BE2C (cell line): Measurements from ENCODE around the gene GALNT2.

Source experiments
- DNase-seq: peaks from one replicate; pipeline ENCODE4 v3.0.0-alpha.2; 2020
- H3K27me3 ChIP-seq: fragments of 250-450 bp; sonication (Bioruptor Pico); 2 replicates; pipeline ENCODE4 v1.5.1; 2020; ENCODE audit warnings: mild to moderate bottlenecking
- H3K36me3 ChIP-seq: fragments of 250-450 bp; sonication (Bioruptor Pico); 2 replicates; pipeline ENCODE4 v1.5.1; 2020; ENCODE audit warnings: mild to moderate bottlenecking
- H3K4me1 ChIP-seq: fragments of 250-450 bp; sonication (Bioruptor Pico); 2 replicates; pipeline ENCODE4 v1.5.1; 2020
- H3K4me3 ChIP-seq: 2 replicates; pipeline ENCODE4 v1.5.1; 2011; ENCODE audit warnings: low read depth, low read length
- H3K9me3 ChIP-seq: fragments of 250-450 bp; sonication (Bioruptor Pico); 2 replicates; pipeline ENCODE4 v1.5.1; 2020
- TF ChIP-seq, protein P1 (sequence below): IDR thresholded peaks from 2 replicates; pipeline ENCODE4 v1.5.1; 2012; ENCODE audit warnings: mild to moderate bottlenecking, low read depth, low read length

The GALNT2 gene

GRCh38 chr1:230215031-230215430 is 148.0 kb downstream of the GALNT2 start:
- TF ChIP-seq, protein P1, sequence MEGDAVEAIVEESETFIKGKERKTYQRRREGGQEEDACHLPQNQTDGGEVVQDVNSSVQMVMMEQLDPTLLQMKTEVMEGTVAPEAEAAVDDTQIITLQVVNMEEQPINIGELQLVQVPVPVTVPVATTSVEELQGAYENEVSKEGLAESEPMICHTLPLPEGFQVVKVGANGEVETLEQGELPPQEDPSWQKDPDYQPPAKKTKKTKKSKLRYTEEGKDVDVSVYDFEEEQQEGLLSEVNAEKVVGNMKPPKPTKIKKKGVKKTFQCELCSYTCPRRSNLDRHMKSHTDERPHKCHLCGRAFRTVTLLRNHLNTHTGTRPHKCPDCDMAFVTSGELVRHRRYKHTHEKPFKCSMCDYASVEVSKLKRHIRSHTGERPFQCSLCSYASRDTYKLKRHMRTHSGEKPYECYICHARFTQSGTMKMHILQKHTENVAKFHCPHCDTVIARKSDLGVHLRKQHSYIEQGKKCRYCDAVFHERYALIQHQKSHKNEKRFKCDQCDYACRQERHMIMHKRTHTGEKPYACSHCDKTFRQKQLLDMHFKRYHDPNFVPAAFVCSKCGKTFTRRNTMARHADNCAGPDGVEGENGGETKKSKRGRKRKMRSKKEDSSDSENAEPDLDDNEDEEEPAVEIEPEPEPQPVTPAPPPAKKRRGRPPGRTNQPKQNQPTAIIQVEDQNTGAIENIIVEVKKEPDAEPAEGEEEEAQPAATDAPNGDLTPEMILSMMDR = peak; percentile 83
- peak; percentile 61 for DNase-seq
- H3K4me3 ChIP-seq = no peak overlapping the region
- 0 out of 2 replicates have a peak, but pooled peaks cover 3% of the 10 kb centered on the region for H3K36me3 ChIP-seq
- peaks cover 15% of the 10 kb centered on the region for H3K4me1 ChIP-seq
- no peaks in the 10 kb centered on the region for H3K9me3 ChIP-seq
- no peaks in the 10 kb centered on the region for H3K27me3 ChIP-seq

DNA sequence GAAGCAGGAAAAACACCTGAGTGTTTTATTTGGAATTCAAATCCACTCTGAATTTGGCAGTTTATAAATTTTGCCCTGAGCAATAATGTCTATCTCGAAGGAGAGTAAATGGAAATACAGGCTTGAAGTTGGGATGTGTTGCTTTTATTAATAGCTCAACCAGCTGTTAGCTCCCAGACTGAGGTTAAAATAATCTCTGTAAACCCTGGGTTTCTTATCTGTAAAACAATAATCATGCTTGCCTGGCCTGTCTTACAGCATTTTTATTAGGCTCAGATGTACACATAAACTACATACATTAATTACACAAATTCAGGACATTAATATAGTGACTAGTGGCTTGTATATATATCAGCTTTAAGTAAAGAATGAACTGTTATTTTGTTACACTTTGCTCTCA is 148.5 kb downstream of the GALNT2 start:
- Histone ChIP-seq H3K27me3 (no peaks in the 10 kb centered on the region), H3K4me1 (peaks cover 15% of the 10 kb centered on the region), H3K4me3 (no peak overlapping the region), H3K9me3 (no peaks in the 10 kb centered on the region), H3K36me3 (0 out of 2 replicates have a peak, but pooled peaks cover 3% of the 10 kb centered on the region)
- TF ChIP-seq, protein P1 = no peak
- DNase-seq = no peak

DNA sequence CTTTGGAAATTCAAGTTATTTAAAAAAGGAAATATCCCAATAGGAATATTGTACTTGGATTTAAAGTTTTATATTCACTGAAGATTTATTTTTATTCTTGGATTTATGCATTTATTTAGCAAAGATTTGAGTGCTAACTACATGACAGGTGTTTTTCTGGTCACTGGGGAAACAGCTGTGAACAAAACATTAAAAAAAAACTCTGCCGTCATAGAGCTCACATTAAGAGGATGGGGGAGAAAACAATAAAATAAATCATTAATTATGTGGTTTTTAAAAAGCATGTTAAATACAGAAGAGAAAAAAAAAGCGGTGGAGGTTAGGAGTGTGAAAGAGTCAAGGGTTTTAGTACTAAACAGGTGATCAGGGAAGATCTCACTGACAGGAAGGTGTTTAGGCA is 149.9 kb downstream of the GALNT2 start:
- Histone ChIP-seq H3K9me3 (no peaks in the 10 kb centered on the region), H3K36me3 (0 out of 2 replicates have a peak, but pooled peaks cover 3% of the 10 kb centered on the region), H3K4me3 (no peak overlapping the region), H3K4me1 (peaks cover 15% of the 10 kb centered on the region), H3K27me3 (no peaks in the 10 kb centered on the region)
- TF ChIP-seq, protein P1 = no peak
- DNase-seq = no peak

GRCh38 chr1:230218667-230219066 is 151.6 kb downstream of the GALNT2 start:
- H3K27me3 ChIP-seq = no peaks in the 10 kb centered on the region
- peaks cover 15% of the 10 kb centered on the region for H3K4me1 ChIP-seq
- no peak for DNase-seq
- no peaks in the 10 kb centered on the region for H3K9me3 ChIP-seq
- TF ChIP-seq, protein P1 = no peak
- H3K36me3 ChIP-seq = no peaks in the 10 kb centered on the region
- H3K4me3 ChIP-seq = no peak overlapping the region

DNA sequence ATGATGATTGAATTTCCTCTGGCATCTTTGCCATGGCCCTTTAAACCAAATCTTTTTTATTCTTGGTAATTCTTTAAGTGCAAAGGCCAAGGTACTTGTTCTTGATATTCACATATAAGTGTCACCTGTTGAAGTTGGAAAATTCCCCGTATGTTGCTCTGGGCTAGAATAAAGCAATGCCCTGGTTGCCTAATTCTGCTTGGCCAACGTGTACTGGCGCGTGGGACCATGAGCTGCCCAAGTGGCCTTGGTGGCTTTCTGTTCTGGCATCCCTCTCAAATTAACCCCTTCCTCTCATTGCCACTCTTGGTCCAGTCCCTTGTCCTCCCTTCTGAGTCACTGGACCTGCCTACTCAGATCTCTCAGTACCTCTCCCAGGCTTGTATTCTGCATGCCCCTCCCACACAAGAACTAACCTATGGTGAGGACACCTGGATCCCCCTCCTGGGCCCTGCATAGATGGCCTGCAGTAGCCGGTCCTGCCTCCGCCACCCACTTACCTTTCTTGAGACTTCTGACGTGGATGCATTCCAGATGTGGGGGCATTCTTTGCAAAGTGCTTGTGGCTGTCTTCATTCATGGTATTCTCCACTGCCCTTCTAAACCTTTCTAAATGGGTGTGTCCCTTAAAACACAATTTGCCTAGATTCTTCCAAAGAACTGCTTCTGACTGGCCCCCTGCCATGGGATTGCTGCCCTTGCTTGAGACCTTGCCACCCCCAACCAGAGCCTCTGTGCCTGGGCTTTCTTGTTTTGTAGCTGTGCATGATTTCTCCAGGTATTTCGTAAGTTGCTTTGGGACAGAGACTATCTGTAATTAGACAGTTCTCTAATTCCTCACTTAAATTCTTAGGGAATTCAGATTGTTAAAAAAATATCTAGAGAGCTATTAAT is 152.4 kb downstream of the GALNT2 start:
- TF ChIP-seq, protein P1 = no peak

GRCh38 chr1:230220478-230220877 is 153.4 kb downstream of the GALNT2 start:
- TF ChIP-seq, protein P1 = peak; percentile 33; the same call in 1 of the 2 replicates
- no peak for DNase-seq
- no peaks in the 10 kb centered on the region for H3K36me3 ChIP-seq

More for the DNA sequence above, 152.4 kb downstream of the GALNT2 start:
- Histone ChIP-seq H3K4me3 (no peak overlapping the region), H3K27me3 (no peaks in the 10 kb centered on the region), H3K4me1 (peaks cover 13% of the 10 kb centered on the region), H3K36me3 (no peaks in the 10 kb centered on the region), H3K9me3 (no peaks in the 10 kb centered on the region)
- DNase-seq = no peak

More at GRCh38 chr1:230220478-230220877, 153.4 kb downstream of the GALNT2 start:
- H3K4me1 ChIP-seq = peaks cover 2% of the 10 kb centered on the region
- H3K4me3 ChIP-seq = no peak overlapping the region
- no peaks in the 10 kb centered on the region for H3K9me3 ChIP-seq
- H3K27me3 ChIP-seq = no peaks in the 10 kb centered on the region
